SIG-M5 treated with dmso at 0.1 percent for 504 hours (cell line): Measurements from ENCODE around the gene FOSB.
"Not testable (repeated sequence)": the region's sequence is repeated elsewhere in the genome, so short reads cannot be mapped to it uniquely, and the experiment has no call there.

Experiments used
- DNase-seq: peaks from one replicate; lab custom pipeline; 2025; ENCODE audit not compliant: unreplicated experiment; lab: John Stamatoyannopoulos, UW

FOSB gene

DNA sequence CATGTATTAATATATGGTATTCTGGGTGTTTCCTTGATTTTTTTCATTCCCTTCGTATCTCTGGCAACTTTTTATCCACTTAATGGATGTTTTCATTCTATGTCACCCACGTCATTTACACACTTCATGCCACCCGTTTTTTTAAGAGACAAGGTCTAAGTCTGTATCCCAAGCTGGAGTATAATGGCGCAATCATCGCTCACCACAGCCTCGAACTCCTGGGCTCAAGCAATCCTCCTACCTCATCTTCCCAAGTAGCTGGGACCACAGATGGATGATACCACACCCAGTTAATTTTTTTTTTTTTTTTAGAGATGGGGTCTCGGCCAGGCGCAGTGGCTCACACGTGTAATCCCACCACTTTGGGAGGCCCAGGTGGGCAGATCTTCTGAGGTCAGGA, 36.1 kb downstream of the FOSB start:
- DNase-seq = no peak

DNA sequence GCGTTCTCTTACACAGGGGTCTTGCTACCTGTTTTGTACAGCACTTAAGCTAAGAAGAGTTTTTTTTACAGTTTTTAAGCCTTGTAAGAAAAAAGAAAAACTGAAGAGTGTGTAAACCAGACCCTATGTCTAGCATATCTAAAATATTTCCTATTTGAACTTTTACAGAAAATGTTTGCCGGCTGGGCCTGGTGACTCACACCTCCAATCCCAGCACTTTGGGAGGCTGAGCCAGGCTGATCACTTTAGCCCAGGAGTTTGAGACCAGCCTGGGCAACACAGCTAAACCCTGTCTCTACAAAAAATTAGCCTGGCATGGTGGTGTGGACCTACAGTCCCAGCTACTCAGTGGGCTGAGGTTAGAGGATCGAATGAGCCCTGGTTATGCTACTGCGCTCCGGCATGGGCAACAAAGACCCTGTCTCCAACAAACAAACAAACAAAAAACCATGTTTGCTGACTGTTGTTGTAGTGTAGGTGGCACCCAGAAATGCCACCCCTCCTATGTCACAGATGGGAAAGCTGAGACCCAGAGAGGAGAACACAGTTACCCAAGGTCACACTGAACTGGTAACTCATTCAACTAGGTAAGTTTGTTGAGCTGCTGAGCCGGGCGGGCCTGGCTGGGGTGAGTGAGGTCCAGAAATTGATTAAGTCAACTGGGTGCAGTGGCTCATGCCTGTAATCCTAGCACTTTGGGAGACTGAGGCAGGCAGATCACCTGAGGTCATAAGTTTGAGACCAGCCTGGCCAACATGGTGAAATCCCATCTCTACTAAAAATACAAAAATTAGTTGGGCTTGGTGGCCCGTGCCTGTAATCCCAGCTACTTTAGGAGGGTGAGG, 37.6 kb downstream of the FOSB start:
- DNase-seq = no peak

DNA sequence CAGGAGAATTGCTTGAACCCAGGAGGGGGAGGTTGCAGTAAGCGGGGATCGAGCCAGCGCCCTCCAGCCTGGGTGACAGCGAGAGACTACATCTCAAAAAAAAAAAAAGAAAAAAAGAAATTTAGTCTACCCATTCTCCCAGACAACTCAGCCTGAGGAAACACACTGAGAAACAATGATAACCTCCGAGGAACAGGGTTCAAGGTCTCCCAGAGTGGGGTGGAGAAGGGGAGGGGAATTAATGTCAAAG, 38.1 kb downstream of the FOSB start:
- no peak for DNase-seq

DNA sequence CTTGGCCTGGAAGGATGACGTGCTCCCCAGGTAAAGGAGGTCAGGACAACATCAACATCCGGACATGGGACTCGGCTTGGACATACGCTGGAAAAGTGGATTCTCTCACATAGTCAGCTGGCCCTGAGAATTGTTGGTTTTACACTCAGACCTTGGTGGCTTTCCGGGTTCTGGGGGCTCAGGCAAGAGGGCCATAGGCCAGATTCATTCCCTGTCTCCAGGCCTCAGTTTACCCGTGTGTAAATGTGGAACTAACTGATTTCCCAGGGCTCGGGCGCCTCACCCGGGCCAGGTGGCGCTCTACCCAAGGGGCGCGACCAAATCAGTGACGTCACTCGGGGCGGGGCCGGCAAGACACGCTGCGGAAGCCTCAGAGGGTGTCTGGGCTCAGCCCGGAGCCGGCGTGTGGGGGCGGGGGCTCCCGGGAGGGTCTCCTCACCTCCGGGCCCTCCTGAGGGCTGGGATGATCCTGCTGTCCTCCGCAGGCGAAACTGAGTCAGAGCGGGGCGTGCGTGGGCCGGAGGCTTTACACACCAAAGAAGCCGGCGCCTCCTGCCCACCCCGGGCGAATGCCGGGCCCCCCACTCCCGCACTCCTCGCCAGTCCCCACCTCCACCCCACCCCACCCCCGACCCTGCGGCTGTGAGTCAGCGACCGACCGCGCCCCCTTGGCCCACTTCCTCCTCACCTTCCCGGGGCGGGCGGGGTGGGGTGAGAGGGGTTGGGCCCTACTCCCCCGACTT, 38.6 kb downstream of the FOSB start:
- DNase-seq = peak; percentile 84

DNA sequence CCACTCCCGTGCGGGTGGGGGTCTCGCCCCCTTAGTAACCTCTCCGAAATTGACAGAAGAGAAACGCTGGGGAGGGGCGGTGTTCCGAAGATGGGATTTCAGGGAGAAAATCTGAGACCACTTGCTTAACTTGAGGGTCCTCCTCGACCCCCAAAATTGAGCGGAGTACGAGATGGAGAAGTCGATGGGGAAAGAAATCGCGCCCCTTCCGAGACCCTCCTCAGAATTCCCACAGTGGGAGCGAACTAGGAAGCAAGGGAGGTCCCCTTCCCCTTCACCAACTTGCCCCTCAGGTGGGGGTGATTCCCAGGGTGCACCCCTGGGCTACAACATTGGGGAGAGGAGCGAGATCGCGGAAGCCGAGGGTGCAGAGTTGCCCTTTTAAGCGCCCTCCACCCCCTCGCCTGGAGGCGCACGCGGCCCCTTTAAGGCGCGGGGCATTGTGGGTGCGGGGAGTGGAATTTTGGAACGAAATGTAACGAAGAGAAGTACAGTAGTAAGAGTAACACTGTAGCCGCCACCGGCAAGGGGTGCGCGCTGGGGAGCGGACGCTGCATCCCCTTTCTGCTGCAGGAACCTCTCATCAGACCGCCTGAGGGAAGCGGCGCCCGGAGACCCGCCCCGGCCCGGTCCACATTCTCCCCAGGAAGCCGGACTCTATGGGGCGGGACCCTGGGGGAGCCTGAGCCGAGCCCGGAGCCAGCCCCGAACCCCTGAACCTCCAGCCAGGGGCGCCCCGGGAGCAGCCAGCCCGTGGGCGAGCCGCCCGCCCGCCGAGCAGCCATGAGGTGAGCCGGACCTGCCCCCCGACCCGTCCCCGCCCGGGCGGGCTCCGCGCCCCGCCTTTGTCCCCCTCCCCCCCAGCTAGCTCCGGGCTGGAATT, 39.4 kb downstream of the FOSB start, which contains the start of gene VASP:
Gene VASP (plus strand): TSS at position 491 of the 883 bp plus-strand sequence. CDS start 293 bp downstream, at position 784.
- peak; percentile 91 for DNase-seq

DNA sequence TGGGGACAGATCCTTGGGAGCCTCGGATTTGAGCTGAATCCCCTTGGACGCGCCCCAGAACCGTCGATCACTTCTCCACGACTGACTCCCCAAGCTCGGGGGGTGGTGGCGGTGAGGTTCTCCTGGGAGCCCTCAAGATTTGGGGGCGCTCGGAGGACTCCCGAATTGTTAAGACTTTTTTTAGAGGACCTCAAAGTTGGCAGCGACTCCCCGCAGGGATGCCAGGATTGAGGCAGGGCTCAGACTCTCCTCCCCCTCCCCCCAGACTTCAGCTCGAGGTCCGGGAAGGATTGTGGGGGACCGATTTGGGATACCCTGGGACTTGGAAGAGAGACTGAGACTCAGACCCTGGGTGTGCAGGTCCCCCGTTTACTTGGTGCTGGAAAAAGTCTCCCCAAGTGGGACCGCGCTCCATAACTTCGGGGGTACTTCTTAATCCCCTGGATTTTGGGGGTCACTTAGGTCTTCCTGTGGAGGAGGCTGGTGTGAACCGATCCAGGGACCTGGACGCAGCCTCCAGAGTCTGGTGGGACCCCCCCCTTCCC, 40.1 kb downstream of the FOSB start:
- no peak for DNase-seq

DNA sequence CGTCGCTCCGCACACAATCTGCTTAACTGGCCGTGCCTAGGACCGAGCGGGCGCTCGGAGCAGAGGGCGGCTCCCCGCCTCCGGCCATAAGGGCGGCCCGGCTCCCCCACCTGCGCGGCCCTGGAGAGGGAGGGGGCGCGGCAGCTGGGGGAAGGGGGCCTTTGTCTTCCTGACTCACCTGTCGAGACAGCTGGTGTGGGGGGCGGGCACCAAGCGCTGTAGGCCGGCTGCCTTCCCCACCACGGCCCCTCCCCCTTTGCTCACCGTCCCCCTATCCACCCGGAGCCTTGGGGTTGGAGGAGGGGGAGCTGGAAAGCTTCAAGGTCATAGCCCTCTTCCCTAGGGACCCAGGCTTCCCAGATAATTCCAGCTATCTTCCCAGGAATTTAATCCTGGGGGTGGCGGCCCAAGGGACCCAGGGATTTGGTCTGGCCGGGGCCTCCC, 40.6 kb downstream of the FOSB start:
- DNase-seq = no peak

DNA sequence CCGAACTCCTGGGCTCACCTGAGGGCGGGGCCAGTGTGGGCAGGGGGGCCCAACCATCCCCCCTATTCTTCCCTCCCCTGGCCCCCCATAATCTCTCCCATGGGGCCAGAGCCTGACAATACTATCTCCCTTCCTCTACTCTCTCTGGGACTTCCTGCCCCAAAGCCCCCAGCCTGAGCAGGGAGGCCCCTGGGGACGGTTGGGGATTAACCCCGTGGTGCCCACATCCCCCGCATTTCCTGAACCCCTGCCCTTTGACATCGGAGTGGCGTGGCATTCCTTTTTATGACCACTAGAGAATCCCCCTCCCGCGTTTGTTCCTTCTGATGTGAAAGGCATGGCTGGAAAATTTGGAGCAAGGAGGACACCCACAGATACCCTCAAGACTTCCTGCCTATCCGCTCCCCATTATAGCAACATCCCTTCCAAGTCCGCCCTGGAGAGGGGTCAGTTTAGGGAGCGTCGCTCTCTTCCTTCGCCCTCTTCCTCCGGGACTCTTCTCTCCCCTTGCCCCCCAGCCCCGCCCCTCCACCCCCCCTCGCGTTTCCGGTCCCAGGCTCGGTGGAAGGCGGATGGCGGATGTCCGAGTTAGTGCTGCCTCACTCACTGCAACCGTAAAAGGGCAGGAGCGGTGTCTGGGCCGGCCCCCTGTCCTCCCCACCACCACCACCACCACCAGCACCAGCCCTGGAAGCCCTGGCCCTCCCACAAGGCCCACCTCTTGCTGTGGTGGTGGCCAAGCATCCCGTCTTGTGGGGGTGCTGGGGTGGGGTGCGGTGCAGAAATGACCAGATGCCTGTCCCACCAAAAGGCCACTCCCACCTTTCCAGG, 41.3 kb downstream of the FOSB start:
- no peak for DNase-seq

DNA sequence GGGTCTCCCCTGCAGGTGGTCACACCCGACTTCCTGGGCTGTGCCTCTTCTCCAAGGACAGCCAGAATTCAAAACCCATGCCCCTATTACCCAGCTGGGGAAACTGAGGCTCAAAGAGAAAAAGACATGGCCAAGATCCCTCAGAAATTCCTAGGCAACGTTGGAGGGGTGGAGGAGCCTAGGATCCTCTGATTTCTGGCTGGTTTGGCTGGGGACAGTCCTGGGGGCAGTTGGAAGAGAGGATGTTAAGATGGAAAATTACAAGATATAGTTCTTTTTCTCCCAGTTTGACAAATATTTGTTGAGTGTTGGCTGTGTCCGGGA, 41.9 kb downstream of the FOSB start:
- DNase-seq = no peak

DNA sequence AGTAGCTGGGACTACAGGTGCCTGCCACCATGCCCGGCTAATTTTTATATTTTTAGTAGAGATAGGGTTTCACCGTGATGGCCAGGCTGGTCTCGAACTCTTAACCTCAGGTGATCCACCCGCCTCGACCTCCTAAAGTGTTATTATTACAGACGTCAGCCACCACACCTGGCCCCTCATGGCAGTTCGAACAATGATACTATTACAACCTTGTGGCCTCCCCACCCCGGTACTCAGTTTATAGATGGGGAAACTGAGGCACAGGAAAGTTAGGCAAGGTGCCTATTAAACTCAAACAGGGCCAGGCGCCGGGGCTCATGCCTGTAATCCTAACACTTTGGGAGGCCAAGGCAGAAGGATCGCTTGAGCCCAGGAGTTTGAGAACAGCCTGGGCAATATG, 42.6 kb downstream of the FOSB start:
- not testable (repeated sequence) for DNase-seq

DNA sequence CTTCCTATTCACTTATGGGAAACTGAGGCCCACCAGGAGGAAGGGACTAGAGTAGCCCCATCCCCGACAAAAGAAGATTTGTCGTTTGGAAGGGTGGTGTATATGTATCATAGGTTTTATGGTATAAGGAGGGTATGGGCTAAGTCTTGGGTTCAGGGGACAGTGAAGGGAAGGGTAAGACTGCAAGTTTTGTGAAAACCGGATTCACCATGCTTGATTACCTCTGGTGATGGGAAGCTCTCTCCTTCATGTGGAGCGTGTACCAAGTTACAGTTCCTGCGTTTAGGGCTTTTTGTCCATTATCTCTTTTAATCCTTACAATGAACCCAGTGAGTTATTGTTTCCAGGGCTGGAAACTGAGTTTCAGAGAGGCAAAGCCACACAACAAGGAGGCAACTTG, 43.3 kb downstream of the FOSB start:
- no peak for DNase-seq

DNA sequence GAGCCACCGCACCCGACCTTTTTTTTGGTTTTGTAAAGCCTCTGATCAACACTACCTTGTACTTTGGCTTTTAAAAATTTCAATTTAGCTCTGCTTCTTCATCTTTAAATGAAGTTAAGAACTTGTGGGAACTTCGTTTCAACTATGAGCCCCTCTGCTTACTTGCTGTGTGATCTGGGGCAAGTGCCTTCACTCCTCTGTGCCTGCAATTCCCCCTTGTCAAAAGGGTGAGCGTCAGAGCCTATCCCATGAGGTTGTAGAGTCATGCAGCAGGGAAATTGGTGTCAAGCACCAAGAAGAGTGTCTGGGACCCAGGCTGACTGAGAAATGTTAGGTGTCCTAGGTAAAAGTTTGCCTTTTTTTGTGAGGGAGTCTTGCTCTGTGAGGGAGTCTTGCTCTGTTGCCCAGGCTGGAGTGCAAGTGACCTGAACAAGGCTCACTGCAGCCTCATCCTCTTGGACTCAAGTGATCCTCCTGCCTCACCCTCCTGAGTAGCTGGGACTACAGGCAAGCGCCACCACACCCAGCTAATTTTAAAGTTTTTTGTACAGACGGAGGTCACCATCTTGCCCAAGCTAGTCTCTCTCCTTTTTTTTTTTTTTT, 45.2 kb downstream of the FOSB start:
- no peak for DNase-seq

DNA sequence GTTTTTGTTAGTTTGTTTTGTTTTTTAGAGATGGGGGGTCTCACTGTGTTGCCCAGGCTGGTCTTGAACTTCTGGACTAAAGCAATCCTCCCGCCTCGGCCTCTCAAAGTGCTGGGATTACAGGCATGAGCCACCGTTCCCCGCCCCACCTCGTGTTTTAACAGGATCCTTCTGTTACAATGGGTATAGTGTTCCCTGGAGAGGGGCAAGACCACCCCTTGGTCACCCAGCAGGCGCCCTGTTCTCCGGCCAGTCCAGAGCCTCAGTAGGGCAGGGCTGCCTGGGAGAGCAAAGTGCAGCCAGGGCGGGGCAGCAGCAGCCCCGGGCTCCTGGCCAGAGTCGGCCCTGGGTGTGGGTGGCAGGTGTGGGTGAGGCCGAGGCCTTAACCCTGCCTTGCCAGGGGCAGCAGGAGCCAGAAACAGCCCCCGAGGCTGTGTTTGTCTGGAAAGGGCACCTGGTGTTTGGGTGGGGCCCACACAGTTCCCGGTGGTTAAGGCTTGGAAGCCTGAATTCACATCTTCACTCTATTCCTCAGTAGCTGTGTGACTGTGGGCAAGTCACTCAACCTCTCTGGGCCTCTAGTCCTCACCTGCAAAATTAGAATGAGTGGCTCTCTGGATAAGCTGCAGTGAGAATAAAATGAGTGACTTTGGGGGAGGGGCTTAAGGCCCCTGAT, 46.7 kb downstream of the FOSB start:
- DNase-seq = no peak

DNA sequence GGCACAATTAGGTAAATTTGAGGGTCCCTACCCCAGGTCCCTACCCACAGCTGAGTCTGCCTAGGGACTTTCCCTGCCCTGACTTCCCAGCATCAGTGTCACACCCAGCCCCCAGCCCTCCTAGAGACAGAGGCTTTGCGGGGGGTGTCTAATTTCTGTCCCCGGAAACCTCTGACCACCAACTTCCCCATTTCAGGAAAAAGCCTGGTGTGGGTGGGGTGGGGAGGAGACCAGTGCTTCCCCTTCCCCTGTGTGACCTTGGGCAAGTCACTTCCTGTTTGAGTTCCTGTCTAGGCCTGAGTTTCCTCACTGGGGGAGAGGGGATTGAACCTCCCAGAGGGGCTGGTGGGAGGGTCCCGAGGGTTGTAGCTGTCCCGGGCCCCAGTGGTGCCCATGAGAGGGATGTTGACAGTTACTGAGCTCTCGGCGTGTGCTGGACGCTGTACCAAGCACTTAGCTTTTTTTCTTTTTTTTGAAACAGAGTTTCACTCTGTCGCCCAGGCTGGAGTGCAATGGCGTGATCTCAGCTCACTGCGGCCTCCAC, 47.4 kb downstream of the FOSB start:
- peak; percentile 92 for DNase-seq

DNA sequence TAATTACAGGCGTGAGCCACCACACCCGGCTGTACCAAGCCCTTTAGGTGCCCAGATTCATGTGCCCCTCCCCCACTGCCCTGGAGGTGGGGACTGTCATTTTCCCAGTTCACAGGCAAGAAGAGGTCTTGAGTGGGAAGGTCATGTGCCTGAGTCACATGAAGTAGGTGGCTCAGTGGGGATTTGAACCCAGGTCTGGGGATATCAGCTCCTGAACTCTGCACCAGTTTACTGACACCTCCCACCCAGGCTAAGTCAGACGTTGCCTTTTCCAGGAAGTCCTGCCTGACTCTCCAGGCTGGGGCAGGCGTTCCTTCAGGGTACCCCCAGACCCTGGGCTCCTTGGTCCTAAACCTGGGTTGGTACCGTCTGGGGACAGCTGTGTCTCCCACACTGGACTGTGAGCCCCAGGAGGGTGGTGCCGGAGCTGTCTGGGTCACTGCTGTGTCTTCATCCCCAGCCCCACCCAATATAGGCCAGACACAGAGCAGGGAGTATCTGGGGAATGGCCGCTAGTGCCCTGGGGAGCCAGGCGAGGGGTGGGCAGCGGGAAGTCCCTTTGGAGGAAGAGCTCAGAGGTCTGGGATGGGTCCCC, 48.1 kb downstream of the FOSB start:
- DNase-seq = no peak

DNA sequence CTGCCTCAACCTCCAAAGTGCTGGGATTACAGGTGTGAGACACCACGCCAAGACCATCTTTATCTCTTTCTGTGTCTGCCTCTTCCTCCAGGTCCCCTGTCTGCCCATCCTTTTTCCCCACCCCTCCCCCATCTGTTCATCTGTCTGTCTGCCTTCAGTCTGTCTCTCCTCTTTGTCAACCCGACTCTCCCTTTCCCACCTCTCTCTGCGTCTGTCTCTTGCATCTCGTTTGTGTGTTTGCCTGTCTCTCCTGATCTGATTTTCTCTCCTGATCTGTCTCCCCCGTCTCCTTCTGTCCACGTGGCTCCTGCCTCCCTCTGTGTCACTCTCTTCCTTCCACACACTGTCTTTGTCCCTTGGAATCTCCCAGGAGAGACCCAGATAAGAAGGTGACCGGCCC, 49.4 kb downstream of the FOSB start:
- DNase-seq = no peak

DNA sequence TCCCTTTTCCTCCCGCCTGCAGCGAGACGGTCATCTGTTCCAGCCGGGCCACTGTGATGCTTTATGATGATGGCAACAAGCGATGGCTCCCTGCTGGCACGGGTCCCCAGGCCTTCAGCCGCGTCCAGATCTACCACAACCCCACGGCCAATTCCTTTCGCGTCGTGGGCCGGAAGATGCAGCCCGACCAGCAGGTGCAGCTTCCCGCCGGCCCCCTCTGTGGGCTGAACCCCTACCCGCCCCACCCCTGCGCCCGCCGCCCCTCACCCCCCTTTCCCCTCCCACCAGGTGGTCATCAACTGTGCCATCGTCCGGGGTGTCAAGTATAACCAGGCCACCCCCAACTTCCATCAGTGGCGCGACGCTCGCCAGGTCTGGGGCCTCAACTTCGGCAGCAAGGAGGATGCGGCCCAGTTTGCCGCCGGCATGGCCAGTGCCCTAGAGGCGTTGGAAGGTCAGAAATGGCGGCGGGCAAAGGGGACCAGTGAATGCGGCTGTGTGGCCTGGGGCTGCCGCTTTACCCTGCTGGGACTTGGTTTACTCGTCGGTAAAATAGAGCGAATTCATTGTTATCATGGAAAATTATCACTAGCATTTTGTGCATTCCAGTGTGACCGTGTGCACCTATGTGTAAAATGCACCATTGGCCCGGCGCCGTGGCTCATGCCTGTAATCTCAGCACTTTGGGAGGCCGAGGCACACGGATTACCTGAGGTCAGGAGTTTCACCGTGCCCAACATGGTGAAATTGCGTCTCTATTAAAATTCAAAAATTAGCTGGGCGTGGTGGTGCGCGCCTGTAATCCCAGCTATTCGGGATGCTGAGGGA, 50.1 kb downstream of the FOSB start:
- DNase-seq = no peak

DNA sequence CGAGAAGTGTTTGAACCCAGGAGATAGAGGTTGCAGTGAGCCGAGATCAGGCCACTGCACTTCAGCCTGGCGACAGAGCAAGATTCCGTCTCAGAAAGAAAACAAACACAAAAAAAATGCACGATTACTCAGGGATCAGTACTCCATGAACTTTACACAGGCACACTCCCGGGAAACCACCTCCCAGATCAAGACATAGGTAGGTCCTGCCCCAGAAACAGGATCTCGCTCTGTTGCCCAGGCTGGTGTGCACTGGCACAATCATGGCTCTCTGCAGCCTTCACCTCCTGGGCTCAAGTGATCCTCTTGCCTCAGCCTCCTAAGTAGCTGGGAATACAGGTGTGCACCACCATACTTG, 50.7 kb downstream of the FOSB start:
- no peak for DNase-seq
